Keratinocyte (primary cell): ENCODE data around the gene CMTM2.

Experiments used
- CTCF ChIP-seq, 3 experiments: IDR thresholded peaks in 1 of 3; conservative IDR thresholded peaks in 1 of 3; optimal IDR thresholded peaks in 1 of 3; 2 replicates in 2 of 3; 3 replicates in 1 of 3; pipeline versions ENCODE3 to v1.5.1; 2011; ENCODE audit warnings: low read length in 3 of 3, mild to moderate bottlenecking in 3 of 3, moderate library complexity in 2 of 3, control low read depth in 1 of 3, inconsistent platforms in 1 of 3; ENCODE audit not compliant: insufficient read depth in 2 of 3; ENCODE audit errors: extremely low read depth in 1 of 3
- EZH2 ChIP-seq: IDR thresholded peaks from one replicate; pipeline ENCODE4 v1.6.1; 2012; ENCODE audit warnings: inconsistent platforms, mild to moderate bottlenecking, low read length, moderate library complexity

- TF ChIP-seq CTCF (optimal IDR thresholded peaks at IDR 0.05 in 1 of 3, IDR thresholded peaks at IDR 0.05 in 1 of 3, conservative IDR thresholded peaks at IDR 0.05 in 1 of 3; ENCODE audit: extremely low read depth in 1 of 3, insufficient read depth in 2 of 3, low read length in 3 of 3) = no peak
- TF ChIP-seq EZH2 = no peak
Measured at GRCh38 chr16:66635406-66635805, 56.1 kb downstream of the CMTM2 start.
